CD4-positive, alpha-beta T cell (primary cell): ENCODE measurements around the gene CDKAL1. TPM values are rescaled to one million over a fixed set of nuclear protein-coding genes. Genes with fewer than 3 reads are reported as not detected.
"Not testable (repeated sequence)": the region's sequence is repeated elsewhere in the genome, so short reads cannot be mapped to it uniquely, and the experiment has no call there.

ENCODE experiments used
- ATAC-seq: fragments of 200-7000 bp; cut with Tn5 transposase; one replicate; pipeline ENCODE4 v1.10.0; 2022; ENCODE audit warnings: mild to moderate bottlenecking; ENCODE audit not compliant: poor library complexity
- CTCF ChIA-PET: fragments of 350-600 bp; sonication (Branson Sonifier 250); formaldehyde crosslinking; loops from one replicate; lab custom pipeline; 2021; ENCODE audit warnings: antibody characterized with exemption, inconsistent platforms; lab: Charles Lee
- POLR2A ChIA-PET: fragments of 350-600 bp; sonication (Branson Sonifier 250); formaldehyde crosslinking; loops from one replicate; lab custom pipeline; 2021; ENCODE audit warnings: antibody characterized with exemption, inconsistent platforms; lab: Charles Lee
- DNase-seq, 14 experiments: peaks; one replicate each; pipeline ENCODE4 v3.0.0-alpha.2; 2013 to 2020; ENCODE audit warnings: mixed read lengths in 2 of 14
- H3K27ac ChIP-seq, 2 donors: one replicate each; pipeline versions ENCODE4 v1.5.1 to v1.7.0; 2013; ENCODE audit warnings: low read length in 2 of 2, low read depth in 1 of 2, mild to moderate bottlenecking in 1 of 2
- H3K27me3 ChIP-seq, 2 experiments: 1 replicate in 1 of 2; 2 replicates in 1 of 2; pipeline versions ENCODE4 v1.6.1 to v1.7.0; 2013; ENCODE audit warnings: low read length in 2 of 2, control low read depth in 1 of 2, mild to moderate bottlenecking in 1 of 2, moderate library complexity in 1 of 2; ENCODE audit not compliant: insufficient read depth in 2 of 2, control insufficient read depth in 1 of 2
- H3K36me3 ChIP-seq: one replicate; pipeline ENCODE4 v1.6.1; 2013; ENCODE audit warnings: low read length, control low read depth; ENCODE audit not compliant: insufficient read depth
- H3K4me1 ChIP-seq: one replicate; pipeline ENCODE4 v1.6.1; 2013; ENCODE audit warnings: low read length, control low read depth; ENCODE audit not compliant: insufficient read depth
- H3K4me3 ChIP-seq: one replicate; pipeline ENCODE4 v1.5.1; 2013; ENCODE audit warnings: mild to moderate bottlenecking, low read length, moderate library complexity
- H3K9me3 ChIP-seq, 2 experiments: 1 replicate in 1 of 2; 2 replicates in 1 of 2; pipeline versions ENCODE4 v1.6.1 to v1.7.0; 2013; ENCODE audit warnings: low read length in 2 of 2, mild to moderate bottlenecking in 2 of 2, control low read depth in 1 of 2, moderate library complexity in 1 of 2; ENCODE audit not compliant: control insufficient read depth in 1 of 2, insufficient read depth in 1 of 2
- H3K27ac Mint-ChIP-seq: one replicate; pipeline ENCODE4 v1.8.0; 2020; ENCODE audit warnings: mixed read lengths
- H3K27me3 Mint-ChIP-seq: one replicate; pipeline ENCODE4 v1.8.0; 2021; ENCODE audit warnings: mixed read lengths
- H3K36me3 Mint-ChIP-seq: one replicate; pipeline ENCODE4 v1.8.0; 2021; ENCODE audit warnings: low read depth, mixed read lengths
- H3K4me1 Mint-ChIP-seq: one replicate; pipeline ENCODE4 v1.8.0; 2021; ENCODE audit warnings: low read depth, mixed read lengths
- H3K4me3 Mint-ChIP-seq: one replicate; pipeline ENCODE4 v1.8.0; 2020; ENCODE audit warnings: mild to moderate bottlenecking, mixed read lengths
- H3K9me3 Mint-ChIP-seq: one replicate; pipeline ENCODE4 v1.8.0; 2020; ENCODE audit warnings: mixed read lengths
- CTCF ChIP-seq: fragments of 200-600 bp; IDR thresholded peaks from one replicate; pipeline ENCODE4 v1.8.0; 2022; ENCODE audit warnings: antibody characterized with exemption, mild to moderate bottlenecking
- intact Hi-C, 2 experiments: fragments of 100-400 bp; cut with DNase I in 1 of 2; cut with micrococcal nuclease in 1 of 2; formaldehyde crosslinking; loops; one replicate each; pipeline versions ENCODE4 v1.15.1 to v1.9.0; 2023 to 2025; cut with DNase I, micrococcal nuclease
- total RNA-seq, 174 experiments: library from RNA in 2 of 174; stranded (reverse) in 2 of 174; gene quantifications; one replicate each; pipeline ENCODE4 v1.2.3 and lab custom pipeline; 2021 to 2026

CDKAL1 gene
- total RNA-seq, 2 experiments from 2014 or later: 21.3 to 23.9 TPM

GRCh38 chr6:21091411-21091810 is 557.2 kb downstream of the CDKAL1 start:
- Mint-ChIP-seq H3K4me3 (no peak overlapping the region), H3K36me3 (peaks cover 66% of the 10 kb centered on the region)
- no peak for ATAC-seq

GRCh38 chr6:21092231-21092772 is 558.0 kb downstream of the CDKAL1 start:
- H3K9me3 ChIP-seq, intact Hi-C loops, H3K27me3 ChIP-seq, H3K27me3 Mint-ChIP-seq, CTCF ChIA-PET, H3K4me3 ChIP-seq, DNase-seq, H3K4me1 ChIP-seq, H3K4me1 Mint-ChIP-seq, H3K4me3 Mint-ChIP-seq, POLR2A ChIA-PET, H3K9me3 Mint-ChIP-seq, H3K27ac Mint-ChIP-seq, H3K27ac ChIP-seq, H3K36me3 ChIP-seq, ATAC-seq: not testable (repeated sequence)
- peaks cover 57% of the 10 kb centered on the region for H3K36me3 Mint-ChIP-seq

More at GRCh38 chr6:21091411-21091810, 557.2 kb downstream of the CDKAL1 start:
- CTCF ChIA-PET: no interaction called here
- Histone ChIP-seq H3K27me3 (no peaks in the 10 kb centered on the region), H3K27ac (no peak overlapping the region), H3K4me1 (no peaks in the 10 kb centered on the region), H3K36me3 (no peaks in the 10 kb centered on the region), H3K4me3 (no peak overlapping the region), H3K9me3 (no peaks in the 10 kb centered on the region)
- intact Hi-C loops: no loop called here
- H3K27ac Mint-ChIP-seq: no peak overlapping the region
- TF ChIP-seq CTCF: no peak
- no peak for DNase-seq
- H3K27me3 Mint-ChIP-seq: no peaks in the 10 kb centered on the region
- no peaks in the 10 kb centered on the region for H3K4me1 Mint-ChIP-seq
- no peaks in the 10 kb centered on the region for H3K9me3 Mint-ChIP-seq
- POLR2A ChIA-PET: no interaction called here

- ChIA-PET CTCF (no interaction called here), POLR2A (no interaction called here)
- Mint-ChIP-seq H3K36me3 (peaks cover 59% of the 10 kb centered on the region), H3K9me3 (no peaks in the 10 kb centered on the region), H3K27me3 (no peaks in the 10 kb centered on the region), H3K4me3 (no peak overlapping the region), H3K27ac (no peak overlapping the region), H3K4me1 (peaks cover 22% of the 10 kb centered on the region)
- intact Hi-C loops: no loop called here
- ATAC-seq (no peak), DNase-seq (no peak)
- Histone ChIP-seq H3K27ac (no peak overlapping the region), H3K9me3 (no peaks in the 10 kb centered on the region), H3K27me3 (no peaks in the 10 kb centered on the region), H3K4me1 (no peaks in the 10 kb centered on the region), H3K36me3 (no peaks in the 10 kb centered on the region), H3K4me3 (no peak overlapping the region)
- TF ChIP-seq CTCF: no peak
Observed at GRCh38 chr6:21095462-21095861, 561.2 kb downstream of the CDKAL1 start.

GRCh38 chr6:21098134-21098533 is 563.9 kb downstream of the CDKAL1 start:
- ChIA-PET CTCF (interaction anchor here (1.1 kb wide), 1 partner anchor 217 kb away, joined by 3 read pairs; no protein-coding TSS in a partner anchor), POLR2A (no interaction called here)
- Mint-ChIP-seq H3K36me3 (peaks cover 58% of the 10 kb centered on the region), H3K27ac (no peak overlapping the region), H3K9me3 (no peaks in the 10 kb centered on the region), H3K27me3 (no peaks in the 10 kb centered on the region), H3K4me3 (no peak overlapping the region), H3K4me1 (peaks cover 32% of the 10 kb centered on the region)
- Histone ChIP-seq H3K4me3 (no peak overlapping the region), H3K4me1 (no peaks in the 10 kb centered on the region), H3K9me3 (no peaks in the 10 kb centered on the region), H3K36me3 (no peaks in the 10 kb centered on the region), H3K27me3 (no peaks in the 10 kb centered on the region), H3K27ac (no peak overlapping the region)
- ATAC-seq (no peak), DNase-seq (no peak)
- no peak for TF ChIP-seq CTCF
- intact Hi-C loops: no loop called here
